IMR-90 (cell line): Measurements from ENCODE around the gene OR5M10. TPM values are rescaled to one million over a fixed set of nuclear protein-coding genes. Genes with fewer than 3 reads are reported as not detected.

Experiments used
- ATAC-seq: fragments of 200-7000 bp; cut with Tn5 transposase; 2 replicates; pipeline ENCODE4 v1.9.1; 2020; ENCODE audit warnings: low read depth, mild to moderate bottlenecking, moderate library complexity
- BruUV-seq: library from RNA; stranded (reverse); fragments of 400-500 nt; replicated peaks from 2 replicates; lab custom pipeline; 2021; lab: Mats Ljungman, UMichigan
- CTCF ChIA-PET: fragments of 300-600 bp; formaldehyde crosslinking; extraction: SDS; loops from one replicate; lab custom pipeline; 2021; ENCODE audit warnings: antibody characterized with exemption; lab: Yijun Ruan, JAX
- POLR2A ChIA-PET: fragments of 300-600 bp; sonication (Branson Sonifier 250); formaldehyde crosslinking; loops from one replicate; lab custom pipeline; 2022; ENCODE audit warnings: antibody characterized with exemption; ENCODE audit not compliant: unreplicated experiment; lab: Charles Lee
- DNase-seq: peaks from one replicate; pipeline ENCODE4 v3.0.0; 2013
- H2AFZ ChIP-seq: replicated peaks from 2 replicates; pipeline ENCODE3; 2013; ENCODE audit warnings: low read length, mild to moderate bottlenecking; ENCODE audit not compliant: poor library complexity
- H2AK5ac ChIP-seq: 2 replicates; pipeline ENCODE4 v1.6.1; 2013; ENCODE audit warnings: low read depth, low read length, inconsistent platforms
- H2AK9ac ChIP-seq: replicated peaks from 2 replicates; pipeline ENCODE3; 2013; ENCODE audit warnings: mild to moderate bottlenecking, low read depth, low read length, moderate library complexity; ENCODE audit not compliant: poor library complexity
- H2BK120ac ChIP-seq: 2 replicates; pipeline ENCODE4 v1.6.1; 2013; ENCODE audit warnings: low read depth, low read length, inconsistent platforms
- H2BK15ac ChIP-seq: 3 replicates; pipeline ENCODE4 v1.6.1; 2013; ENCODE audit warnings: low read depth, low read length, inconsistent platforms
- H2BK20ac ChIP-seq: 2 replicates; pipeline ENCODE4 v1.6.1; 2013; ENCODE audit warnings: low read depth, mild to moderate bottlenecking, inconsistent platforms, low read length, moderate library complexity
- H2BK5ac ChIP-seq: 2 replicates; pipeline ENCODE4 v1.6.1; 2013; ENCODE audit warnings: mild to moderate bottlenecking, low read depth, low read length, inconsistent platforms; ENCODE audit not compliant: poor library complexity, severe bottlenecking
- H3K14ac ChIP-seq: replicated peaks from 2 replicates; pipeline ENCODE4 v1.6.1; 2013; ENCODE audit warnings: low read depth, low read length, inconsistent platforms
- H3K18ac ChIP-seq: 2 replicates; pipeline ENCODE4 v1.6.1; 2013; ENCODE audit warnings: low read depth, low read length, control low read depth
- H3K23ac ChIP-seq: 2 replicates; pipeline ENCODE4 v1.6.1; 2013; ENCODE audit warnings: low read depth, low read length, inconsistent platforms
- H3K27ac ChIP-seq: 2 replicates; pipeline ENCODE4 v1.5.1; 2013; ENCODE audit warnings: mild to moderate bottlenecking, control low read depth, low read length; ENCODE audit not compliant: insufficient read depth
- H3K27me3 ChIP-seq: 2 replicates; pipeline ENCODE4 v1.6.1; 2013; ENCODE audit warnings: low read length; ENCODE audit not compliant: control insufficient read depth, insufficient read depth
- H3K36me3 ChIP-seq: 2 replicates; pipeline ENCODE4 v1.6.1; 2013; ENCODE audit warnings: low read length, mixed read lengths; ENCODE audit not compliant: control insufficient read depth, insufficient read depth
- H3K4ac ChIP-seq: 2 replicates; pipeline ENCODE4 v1.6.1; 2013; ENCODE audit warnings: low read depth, low read length, inconsistent platforms
- H3K4me1 ChIP-seq: 2 replicates; pipeline ENCODE4 v1.6.1; 2013; ENCODE audit warnings: low read length, mixed read lengths; ENCODE audit not compliant: control insufficient read depth, insufficient read depth
- H3K4me2 ChIP-seq: 2 replicates; pipeline ENCODE4 v1.6.1; 2013; ENCODE audit warnings: low read depth, mild to moderate bottlenecking, control low read depth, low read length, moderate library complexity
- H3K4me3 ChIP-seq: 2 replicates; pipeline ENCODE4 v1.5.1; 2013; ENCODE audit warnings: low read depth, mild to moderate bottlenecking, control low read depth, low read length, moderate library complexity; ENCODE audit not compliant: insufficient read depth
- H3K56ac ChIP-seq: 2 replicates; pipeline ENCODE4 v1.6.1; 2013; ENCODE audit warnings: low read length, inconsistent platforms; ENCODE audit not compliant: insufficient read depth; ENCODE audit errors: extremely low read depth
- H3K79me1 ChIP-seq, 2 experiments: 2 replicates each; pipeline ENCODE4 v1.6.1; 2013; ENCODE audit warnings: low read length in 2 of 2, inconsistent platforms in 1 of 2, low read depth in 1 of 2
- H3K9ac ChIP-seq: 2 replicates; pipeline ENCODE4 v1.6.1; 2013; ENCODE audit warnings: low read depth, low read length, control low read depth
- H3K9me1 ChIP-seq: 2 replicates; pipeline ENCODE4 v1.6.1; 2013; ENCODE audit warnings: low read length, inconsistent platforms; ENCODE audit not compliant: insufficient read depth
- H3K9me3 ChIP-seq: 2 replicates; pipeline ENCODE4 v1.6.1; 2013; ENCODE audit warnings: low read length; ENCODE audit not compliant: control insufficient read depth, insufficient read depth
- H4K20me1 ChIP-seq: 2 replicates; pipeline ENCODE4 v1.6.1; 2013; ENCODE audit warnings: low read length, inconsistent platforms; ENCODE audit not compliant: insufficient read depth
- H4K5ac ChIP-seq: 2 replicates; pipeline ENCODE4 v1.6.1; 2013; ENCODE audit warnings: mild to moderate bottlenecking, low read depth, low read length, control low read depth
- H4K8ac ChIP-seq, 2 experiments: 2 replicates each; pipeline ENCODE4 v1.6.1; 2013; ENCODE audit warnings: low read depth in 2 of 2, low read length in 2 of 2, control low read depth in 1 of 2, inconsistent platforms in 1 of 2
- H4K91ac ChIP-seq: 2 replicates; pipeline ENCODE4 v1.6.1; 2013; ENCODE audit warnings: low read depth, low read length, inconsistent platforms; ENCODE audit not compliant: insufficient read depth
- BHLHE40 ChIP-seq: fragments of 150-350 bp; IDR thresholded peaks from 2 replicates; pipeline ENCODE4 v1.6.1; 2016; ENCODE audit warnings: mild to moderate bottlenecking, low read depth, low read length
- CEBPB ChIP-seq: IDR thresholded peaks from 2 replicates; pipeline ENCODE4 v1.6.1; 2012; ENCODE audit warnings: low read depth, low read length, improper control_type of control experiment
- CHD1 ChIP-seq: IDR thresholded peaks from 2 replicates; pipeline ENCODE4 v1.6.1; 2012; ENCODE audit warnings: low read depth, low read length, improper control_type of control experiment
- FOS ChIP-seq: fragments of 150-350 bp; IDR thresholded peaks from 2 replicates; pipeline ENCODE4 v1.6.1; 2016; ENCODE audit warnings: low read depth, low read length
- POLR2A ChIP-seq: IDR thresholded peaks from 2 replicates; pipeline ENCODE4 v1.6.1; 2012; ENCODE audit warnings: mild to moderate bottlenecking, low read depth, low read length
- RAD21 ChIP-seq: IDR thresholded peaks from 2 replicates; pipeline ENCODE4 v1.6.1; 2012; ENCODE audit warnings: low read length, improper control_type of control experiment
- RCOR1 ChIP-seq: IDR thresholded peaks from 2 replicates; pipeline ENCODE4 v1.6.1; 2012; ENCODE audit warnings: mild to moderate bottlenecking, low read length, improper control_type of control experiment; ENCODE audit not compliant: insufficient replicate concordance
- RFX5 ChIP-seq: IDR thresholded peaks from 2 replicates; pipeline ENCODE4 v1.8.0; 2012; ENCODE audit warnings: low read depth, mild to moderate bottlenecking, low read length, moderate library complexity
- SMC3 ChIP-seq: fragments of 150-350 bp; IDR thresholded peaks from 2 replicates; pipeline ENCODE4 v1.6.1; 2016; ENCODE audit warnings: low read depth, mild to moderate bottlenecking, antibody characterized with exemption, low read length, moderate library complexity
- WGBS, 2 experiments: methylation state at CpG; one replicate each; pipeline versions ENCODE4 v1.1.5 to v1.1.7; 2013; ENCODE audit warnings: missing lambda C conversion rate in 2 of 2; ENCODE audit not compliant: insufficient read length in 1 of 2; ENCODE audit errors: extremely low coverage in 2 of 2; 5-methylcytosine and 5-hydroxymethylcytosine counted together
- dilution Hi-C: fragments of 300-500 bp; cut with HindIII; formaldehyde crosslinking; loops from one replicate; pipeline ENCODE4 v1.14.3; 2018; ENCODE audit warnings: low sequenced_read_pairs; ENCODE audit not compliant: unreplicated experiment
- in situ Hi-C: fragments of 300-500 bp; cut with MboI; formaldehyde crosslinking; loops from 3 replicates; pipeline ENCODE4 v1.14.3; 2019; ENCODE audit warnings: low sequenced_read_pairs, inconsistent platforms, mixed read lengths
- intact Hi-C: fragments of 100-400 bp; cut with micrococcal nuclease; formaldehyde crosslinking; loops from 2 replicates; pipeline ENCODE4 v1.10.0; 2022
- polyA plus RNA-seq, 3 experiments: library from polyadenylated mRNA; depleted of rRNA; stranded (reverse); fragments of >200 nt; gene quantifications; 2 replicates each; pipeline ENCODE4 v1.2.3, GENCODE V29; 2012; ENCODE audit warnings: low replicate concordance in 1 of 3
- total RNA-seq: library from RNA; depleted of rRNA; stranded (reverse); fragments of >200 nt; gene quantifications from 2 replicates; pipeline ENCODE4 v1.2.3, GENCODE V29; 2012
- TF ChIP-seq, protein P1 (sequence below): conservative IDR thresholded peaks from 2 replicates; pipeline ENCODE4 v1.5.1; 2012; ENCODE audit warnings: mild to moderate bottlenecking, low read depth, low read length, improper control_type of control experiment
- TF ChIP-seq, protein P2 (sequence below): fragments of 150-350 bp; IDR thresholded peaks from 2 replicates; pipeline ENCODE4 v1.6.1; 2017; ENCODE audit warnings: mild to moderate bottlenecking, antibody characterized with exemption, low read length, low read depth

The OR5M10 gene
- total and polyA plus RNA-seq, 2 of the 4 experiments (the other 2 are of a cell fraction) = not detected

DNA sequence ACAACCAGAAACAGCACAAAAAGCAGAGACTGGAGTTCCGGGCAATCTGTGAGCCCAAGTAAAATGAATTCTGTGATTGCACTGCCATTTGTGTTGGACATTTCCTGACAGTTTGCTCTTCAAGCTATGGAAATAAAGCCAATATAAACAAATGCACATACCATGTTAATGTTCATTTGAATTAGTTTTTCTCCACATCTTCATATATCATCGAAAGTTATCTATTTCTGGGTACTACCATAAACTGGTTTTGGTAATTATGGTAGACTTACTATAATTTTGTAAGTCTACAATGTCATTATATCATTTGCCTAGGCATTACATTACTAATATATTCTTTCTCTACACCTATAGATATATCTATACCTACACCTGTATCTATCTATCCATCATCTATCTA lies 34.4 kb downstream of the OR5M10 start, which contains the start of gene OR5M11:
Gene OR5M11, minus strand, starts transcription at position 101 of the 400 bp plus-strand sequence. Its CDS starts 0 bp downstream, at position 101.
- Histone ChIP-seq H3K36me3 (no peaks in the 10 kb centered on the region), H2AK9ac (no peak within 1 kb of the TSS), H3K4me1 (no peaks in the 10 kb centered on the region), H2BK5ac (no peak within 1 kb of the TSS), H3K56ac (no peak within 1 kb of the TSS), H2BK20ac (no peak within 1 kb of the TSS), H3K9me1 (no peaks in the 10 kb centered on the region), H2AFZ (no peak within 1 kb of the TSS), H3K27me3 (no peaks in the 10 kb centered on the region), H3K9me3 (peaks cover 8% of the 10 kb centered on the region), H2BK15ac (no peak within 1 kb of the TSS), H3K18ac (no peak within 1 kb of the TSS), H4K8ac (no peak within 1 kb of the TSS), H2AK5ac (no peak within 1 kb of the TSS), H2BK120ac (no peak within 1 kb of the TSS), H3K23ac (no peak within 1 kb of the TSS), H3K9ac (no peak within 1 kb of the TSS), H3K4me3 (no peak within 1 kb of the TSS), H4K91ac (no peak within 1 kb of the TSS), H3K4me2 (no peak within 1 kb of the TSS), H3K14ac (no peak within 1 kb of the TSS), H4K20me1 (no peaks in the 10 kb centered on the region), H4K5ac (no peak within 1 kb of the TSS), H3K79me1 (no peaks in the 10 kb centered on the region), H3K27ac (no peak within 1 kb of the TSS), H3K4ac (no peak within 1 kb of the TSS)
- ATAC-seq (no peak), DNase-seq (no peak)
- no peak for TF ChIP-seq POLR2A
- no peak for TF ChIP-seq FOS
- TF ChIP-seq, protein P1, sequence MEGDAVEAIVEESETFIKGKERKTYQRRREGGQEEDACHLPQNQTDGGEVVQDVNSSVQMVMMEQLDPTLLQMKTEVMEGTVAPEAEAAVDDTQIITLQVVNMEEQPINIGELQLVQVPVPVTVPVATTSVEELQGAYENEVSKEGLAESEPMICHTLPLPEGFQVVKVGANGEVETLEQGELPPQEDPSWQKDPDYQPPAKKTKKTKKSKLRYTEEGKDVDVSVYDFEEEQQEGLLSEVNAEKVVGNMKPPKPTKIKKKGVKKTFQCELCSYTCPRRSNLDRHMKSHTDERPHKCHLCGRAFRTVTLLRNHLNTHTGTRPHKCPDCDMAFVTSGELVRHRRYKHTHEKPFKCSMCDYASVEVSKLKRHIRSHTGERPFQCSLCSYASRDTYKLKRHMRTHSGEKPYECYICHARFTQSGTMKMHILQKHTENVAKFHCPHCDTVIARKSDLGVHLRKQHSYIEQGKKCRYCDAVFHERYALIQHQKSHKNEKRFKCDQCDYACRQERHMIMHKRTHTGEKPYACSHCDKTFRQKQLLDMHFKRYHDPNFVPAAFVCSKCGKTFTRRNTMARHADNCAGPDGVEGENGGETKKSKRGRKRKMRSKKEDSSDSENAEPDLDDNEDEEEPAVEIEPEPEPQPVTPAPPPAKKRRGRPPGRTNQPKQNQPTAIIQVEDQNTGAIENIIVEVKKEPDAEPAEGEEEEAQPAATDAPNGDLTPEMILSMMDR = no peak
- TF ChIP-seq RAD21 = no peak
- no peak for TF ChIP-seq BHLHE40
- no peak for TF ChIP-seq RCOR1
- no peak for TF ChIP-seq CEBPB
- no peak for TF ChIP-seq RFX5
- TF ChIP-seq SMC3 = no peak
- TF ChIP-seq, protein P2, sequence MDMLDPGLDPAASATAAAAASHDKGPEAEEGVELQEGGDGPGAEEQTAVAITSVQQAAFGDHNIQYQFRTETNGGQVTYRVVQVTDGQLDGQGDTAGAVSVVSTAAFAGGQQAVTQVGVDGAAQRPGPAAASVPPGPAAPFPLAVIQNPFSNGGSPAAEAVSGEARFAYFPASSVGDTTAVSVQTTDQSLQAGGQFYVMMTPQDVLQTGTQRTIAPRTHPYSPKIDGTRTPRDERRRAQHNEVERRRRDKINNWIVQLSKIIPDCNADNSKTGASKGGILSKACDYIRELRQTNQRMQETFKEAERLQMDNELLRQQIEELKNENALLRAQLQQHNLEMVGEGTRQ = no peak
- TF ChIP-seq CHD1 = no peak
- in situ Hi-C loops (no loop called here), intact Hi-C loops (no loop called here), dilution Hi-C loops (no loop called here)
- no TSS peak for BruUV-seq
- POLR2A ChIA-PET = no interaction called here
- no CpG with 5 or more reads among the region's 2 CpGs for WGBS, 2 experiments
- CTCF ChIA-PET = no interaction called here
